GM18519 (cell line): Measurements from ENCODE around the gene GMPPB.
"Not testable (repeated sequence)": the region's sequence is repeated elsewhere in the genome, so short reads cannot be mapped to it uniquely, and the experiment has no call there.

Experiments used
- ATAC-seq: cut with Tn5 transposase; IDR thresholded peaks from one replicate; pipeline ENCODE4 v1.9.1; 2021; ENCODE audit warnings: mild to moderate bottlenecking, moderate library complexity; ENCODE audit not compliant: unreplicated experiment, low FRiP score

GMPPB gene

GRCh38 chr3:49694409-49695070 is 29.2 kb downstream of the GMPPB start:
- not testable (repeated sequence) for ATAC-seq

DNA sequence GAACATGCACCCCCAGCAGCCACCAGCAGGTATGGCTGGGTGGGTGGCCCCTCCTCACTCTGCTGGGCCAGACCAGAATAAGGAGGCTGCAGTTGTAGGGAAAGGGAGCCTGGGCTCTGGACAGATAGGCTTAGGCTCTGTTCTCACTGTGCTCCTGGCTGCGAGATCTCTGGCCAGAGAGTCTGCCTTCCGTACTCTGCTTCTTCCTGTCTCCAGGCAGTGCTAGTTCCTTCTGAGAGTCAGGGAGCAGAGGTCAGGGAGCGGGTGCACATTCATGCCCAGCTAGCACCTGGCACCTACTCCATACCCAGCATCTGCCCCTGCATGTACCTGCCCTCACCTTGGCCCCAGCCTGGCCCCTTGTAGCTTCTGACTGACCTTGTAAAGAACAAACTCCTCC is 32.3 kb downstream of the GMPPB start:
- not testable (repeated sequence) for ATAC-seq

GRCh38 chr3:49690856-49691255 is 32.9 kb downstream of the GMPPB start:
- ATAC-seq, result not testable (repeated sequence)

DNA sequence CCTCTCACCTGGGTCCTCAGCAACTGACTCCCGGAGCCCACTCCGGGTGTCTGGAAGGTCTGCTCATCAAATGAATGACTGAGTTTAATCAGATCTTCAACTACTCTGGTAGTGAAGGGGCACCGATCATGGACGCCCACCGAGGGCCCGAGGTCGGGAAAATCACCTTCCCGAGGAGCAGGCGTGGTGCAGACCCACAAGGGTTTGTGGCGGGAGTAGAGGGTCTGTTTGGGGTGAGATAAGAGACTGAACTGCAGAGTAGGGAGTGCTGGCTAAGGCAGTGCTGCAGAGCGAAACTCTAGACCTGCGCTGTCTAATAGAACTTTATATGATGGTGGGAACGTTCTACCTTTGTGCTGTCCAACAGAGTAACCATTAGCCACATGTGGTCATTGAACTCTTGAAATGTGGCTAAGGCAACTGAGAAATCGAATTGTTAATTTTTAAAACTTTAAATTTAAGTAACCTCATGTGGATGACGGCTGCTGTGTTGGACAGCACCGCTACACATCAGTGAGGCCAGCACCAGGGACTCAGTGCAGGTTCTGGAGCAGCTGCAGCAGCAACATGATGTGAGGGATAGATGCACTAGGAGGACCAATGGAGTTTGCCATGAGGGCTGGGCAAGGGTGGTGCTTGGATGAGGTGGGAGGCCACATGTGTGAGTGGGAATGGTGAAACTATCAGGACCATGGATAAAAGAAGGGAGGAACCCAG is 33.7 kb downstream of the GMPPB start:
- ATAC-seq, result not testable (repeated sequence)

- ATAC-seq, result no peak
Measured at GRCh38 chr3:49689046-49689907, 34.5 kb downstream of the GMPPB start, which contains the start of the genes MST1 and RNF123. Gene MST1 (minus strand): TSS chr3:49689474. CDS start chr3:49688691, 783 bp downstream. Gene RNF123 (plus strand): TSS chr3:49689557. CDS start chr3:49691166, 1,609 bp downstream.

- ATAC-seq, result not testable (repeated sequence)
Measured at GRCh38 chr3:49688338-49689045, 35.3 kb downstream of the GMPPB start.

- not testable (repeated sequence) for ATAC-seq
Measured at GRCh38 chr3:49687424-49687795, 36.3 kb downstream of the GMPPB start.

DNA sequence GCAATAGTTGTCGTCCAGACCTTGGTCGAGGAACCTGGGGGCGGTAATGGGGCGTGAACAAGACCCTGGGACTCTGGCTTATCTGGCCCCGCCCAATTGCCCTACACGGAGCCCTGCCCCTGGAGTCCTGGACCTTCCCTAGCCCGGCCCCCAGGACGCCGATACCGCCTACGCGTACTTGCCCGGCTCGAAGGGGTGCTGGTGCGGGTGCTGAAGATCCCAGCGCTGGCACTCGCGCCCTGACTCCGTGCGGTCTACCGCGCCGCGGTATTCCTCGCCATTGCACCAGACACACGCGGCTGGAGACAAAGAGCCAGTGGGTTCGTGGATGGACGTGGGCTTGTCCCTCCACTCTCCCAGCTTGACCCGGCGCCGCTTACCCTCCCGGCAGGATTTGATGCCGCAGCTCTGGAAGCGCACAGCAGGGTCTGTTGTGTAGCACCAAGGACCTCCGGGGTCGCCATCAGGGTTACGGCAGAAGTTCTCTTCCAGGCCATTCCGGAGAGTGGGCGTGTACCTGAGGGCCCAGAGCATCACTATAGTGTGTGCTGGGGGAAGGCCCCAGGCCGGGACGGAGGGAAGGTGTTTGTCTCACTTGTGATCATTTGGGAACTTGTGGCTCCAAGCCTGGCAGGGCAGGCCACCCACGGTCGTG is 36.9 kb downstream of the GMPPB start:
- not testable (repeated sequence) for ATAC-seq

GRCh38 chr3:49686346-49686745 is 37.4 kb downstream of the GMPPB start:
- not testable (repeated sequence) for ATAC-seq

DNA sequence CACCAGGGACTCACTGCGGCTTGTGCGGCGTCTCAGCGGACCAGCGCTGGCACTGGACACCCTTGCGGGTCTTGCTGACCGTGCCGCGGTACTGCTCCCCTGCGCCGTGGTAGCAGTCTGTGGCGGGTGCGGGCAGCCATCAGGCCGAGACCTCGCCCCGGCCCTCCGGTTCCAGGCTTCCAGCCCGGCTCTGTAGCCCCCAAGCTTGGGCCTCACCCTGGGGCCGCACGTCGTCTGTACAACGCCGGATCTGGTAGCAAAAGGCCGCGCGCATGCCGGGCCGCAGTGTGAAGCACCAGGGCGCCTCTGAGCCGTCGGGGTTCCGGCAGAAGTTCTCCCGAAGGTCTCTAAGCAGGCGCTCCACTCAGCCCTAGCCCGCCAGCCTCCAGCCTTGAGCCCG is 37.9 kb downstream of the GMPPB start:
- ATAC-seq, result not testable (repeated sequence)

- not testable (repeated sequence) for ATAC-seq
Measured at GRCh38 chr3:49685103-49685502, 38.6 kb downstream of the GMPPB start.

GRCh38 chr3:49684453-49684852 is 39.3 kb downstream of the GMPPB start:
- not testable (repeated sequence) for ATAC-seq

- ATAC-seq, result no peak
Measured at GRCh38 chr3:49683162-49683561, 40.6 kb downstream of the GMPPB start.

GRCh38 chr3:49681543-49681942 is 42.2 kb downstream of the GMPPB start:
- ATAC-seq, result no peak

- ATAC-seq, result no peak
Measured at GRCh38 chr3:49681232-49681522, 42.6 kb downstream of the GMPPB start.

DNA sequence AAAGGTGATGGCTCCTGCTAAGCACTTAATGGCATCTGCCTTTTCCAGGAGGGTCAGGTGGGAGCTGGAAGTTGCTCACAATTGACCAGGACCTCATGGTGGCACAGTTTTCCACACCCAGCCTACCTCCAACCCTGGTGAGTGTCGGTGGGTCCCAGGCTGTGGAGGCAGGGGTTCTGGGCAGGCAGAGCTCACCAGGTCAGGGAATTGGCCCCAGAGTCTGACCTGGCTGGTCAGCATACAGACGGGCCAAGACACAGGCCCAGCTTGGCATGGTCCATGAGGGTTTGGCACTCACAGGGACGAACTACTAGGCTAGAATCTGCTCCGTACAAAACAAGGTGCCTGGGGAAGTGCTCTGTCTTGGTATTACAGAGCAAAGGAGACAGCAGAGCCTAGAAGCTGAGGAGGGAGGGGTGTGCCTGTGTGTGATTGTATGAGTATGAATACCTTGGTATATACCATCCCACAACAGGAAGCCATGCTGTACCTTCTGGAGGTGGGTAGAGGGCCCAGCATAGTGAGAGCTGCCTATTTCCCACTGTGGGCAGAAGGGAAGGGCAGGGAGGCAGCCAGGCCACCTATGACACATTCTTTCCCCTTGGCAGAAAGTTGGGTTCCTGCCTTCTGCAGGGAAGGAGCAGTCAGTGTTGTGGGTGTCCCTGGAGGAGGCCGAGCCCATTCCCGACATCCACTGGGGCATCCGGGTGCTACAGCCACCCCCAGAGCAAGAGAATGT is 43.1 kb downstream of the GMPPB start:
- ATAC-seq, result no peak

- no peak for ATAC-seq
Measured at GRCh38 chr3:49675912-49676311, 47.8 kb downstream of the GMPPB start.

- ATAC-seq, result peak; percentile 22
Measured at GRCh38 chr3:49674497-49674983, 49.2 kb downstream of the GMPPB start.
